Erythroblast (primary cell): ENCODE measurements around the gene ITPKB.

Experiments
- GATA1 ChIP-seq: IDR thresholded peaks from 2 replicates; pipeline ENCODE4 v1.6.1; 2011; ENCODE audit warnings: low read depth, mild to moderate bottlenecking, control low read depth, low read length, moderate library complexity
- POLR2A ChIP-seq: IDR thresholded peaks from 2 replicates; pipeline ENCODE4 v1.6.1; 2011; ENCODE audit warnings: mild to moderate bottlenecking, low read length

DNA sequence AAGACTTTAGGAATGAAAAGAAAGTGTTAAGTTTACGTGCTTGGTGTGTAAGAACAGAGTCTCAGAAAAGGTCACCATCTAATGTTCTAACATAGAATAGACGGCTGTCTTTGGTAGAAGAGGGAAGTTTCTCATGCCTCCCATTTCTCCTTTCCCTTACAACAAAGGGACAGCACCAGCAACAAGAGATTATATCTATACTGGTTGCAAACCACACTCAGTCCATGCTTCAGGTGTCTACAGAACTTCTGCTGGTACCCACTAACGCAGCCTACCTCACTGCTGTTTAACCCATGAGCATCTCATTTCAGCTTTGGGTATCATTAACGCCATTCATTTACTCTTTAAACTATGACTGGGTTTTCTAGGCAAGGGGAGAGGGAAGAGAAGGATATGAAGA lies 9.2 kb upstream of the ITPKB start:
- TF ChIP-seq POLR2A (no peak), GATA1 (no peak)
